HEK293 (cell line): Measurements from ENCODE around the gene SEMA7A.

Experiments used
- CTCF ChIA-PET: fragments of 350-600 bp; formaldehyde crosslinking; extraction: SDS; loops from one replicate; lab custom pipeline; 2021; ENCODE audit warnings: antibody characterized with exemption; lab: Yijun Ruan, JAX
- POLR2A ChIA-PET: fragments of 300-600 bp; formaldehyde crosslinking; extraction: SDS; loops from one replicate; lab custom pipeline; 2020; ENCODE audit warnings: antibody characterized with exemption, inconsistent platforms; lab: Yijun Ruan, JAX
- H3K27ac ChIP-seq: fragments of 200-500 bp; sonication (Bioruptor generic); 2 replicates; pipeline ENCODE4 v1.5.1; 2014; ENCODE audit warnings: low read depth, low read length, control low read depth, inconsistent platforms; ENCODE audit errors: extremely low read depth
- H3K36me3 ChIP-seq, 2 experiments: fragments of 200-500 bp in 1 of 2; sonication (Bioruptor generic) in 1 of 2; 1 replicate in 1 of 2; 2 replicates in 1 of 2; pipeline ENCODE4 v1.5.1; 2014 to 2017; ENCODE audit warnings: inconsistent platforms in 2 of 2, low read length in 2 of 2; ENCODE audit not compliant: control insufficient read depth in 2 of 2, insufficient read depth in 1 of 2
- H3K4me1 ChIP-seq: fragments of 200-500 bp; sonication (Bioruptor generic); 2 replicates; pipeline ENCODE4 v1.5.1; 2014; ENCODE audit warnings: mild to moderate bottlenecking, low read length, inconsistent platforms; ENCODE audit not compliant: control insufficient read depth, insufficient read depth
- H3K4me3 ChIP-seq: 2 replicates; pipeline ENCODE4 v1.5.1; 2011; ENCODE audit warnings: low read depth, mild to moderate bottlenecking, control low read depth, low read length, moderate library complexity
- H3K9me3 ChIP-seq: fragments of 200-500 bp; sonication (Bioruptor generic); 2 replicates; pipeline ENCODE4 v1.5.1; 2014; ENCODE audit warnings: low read depth, low read length, inconsistent platforms; ENCODE audit not compliant: control insufficient read depth, insufficient read depth
- EGR2 ChIP-seq: fragments of 450-650 bp; formaldehyde crosslinking; IDR thresholded peaks from 2 replicates; pipeline ENCODE4 v1.5.1; 2016; ENCODE audit warnings: low read depth, missing biosample characterization, missing genetic modification characterization
- GLI4 ChIP-seq: fragments of 450-650 bp; formaldehyde crosslinking; IDR thresholded peaks from 2 replicates; pipeline ENCODE4 v1.5.1; 2016; ENCODE audit warnings: missing biosample characterization, missing genetic modification characterization
- HOXC10 ChIP-seq: sonication (generic); formaldehyde crosslinking; IDR thresholded peaks from 2 replicates; pipeline ENCODE4 v1.8.1; 2023; ENCODE audit warnings: mild to moderate bottlenecking, missing genetic modification reagents
- INSM2 ChIP-seq: fragments of 450-650 bp; formaldehyde crosslinking; IDR thresholded peaks from 2 replicates; pipeline ENCODE4 v1.5.1; 2016; ENCODE audit warnings: missing biosample characterization, missing genetic modification characterization
- KLF17 ChIP-seq: fragments of 450-650 bp; formaldehyde crosslinking; IDR thresholded peaks from 2 replicates; pipeline ENCODE4 v1.5.1; 2016; ENCODE audit warnings: missing biosample characterization, missing genetic modification characterization
- PRDM1 ChIP-seq: fragments of 450-650 bp; formaldehyde crosslinking; IDR thresholded peaks from 2 replicates; pipeline ENCODE4; 2016; ENCODE audit warnings: missing biosample characterization, missing genetic modification characterization
- REST ChIP-seq: fragments of 450-650 bp; formaldehyde crosslinking; IDR thresholded peaks from 2 replicates; pipeline ENCODE4 v1.5.1; 2016; ENCODE audit warnings: missing biosample characterization, missing genetic modification characterization
- ZBTB1 ChIP-seq: fragments of 450-650 bp; formaldehyde crosslinking; IDR thresholded peaks from 2 replicates; pipeline ENCODE4 v1.5.1; 2016; ENCODE audit warnings: missing biosample characterization, missing genetic modification characterization
- ZBTB10 ChIP-seq: fragments of 450-650 bp; formaldehyde crosslinking; IDR thresholded peaks from 2 replicates; pipeline ENCODE4 v1.5.1; 2016; ENCODE audit warnings: missing biosample characterization, missing genetic modification characterization
- ZEB2 ChIP-seq: fragments of 450-650 bp; formaldehyde crosslinking; IDR thresholded peaks from 2 replicates; pipeline ENCODE4 v1.5.1; 2016; ENCODE audit warnings: missing biosample characterization, missing genetic modification characterization
- ZNF184 ChIP-seq: fragments of 450-650 bp; IDR thresholded peaks from 2 replicates; pipeline ENCODE4 v1.5.1; 2018; ENCODE audit warnings: missing biosample characterization, mild to moderate bottlenecking, missing genetic modification characterization
- ZNF2 ChIP-seq: fragments of 450-650 bp; formaldehyde crosslinking; IDR thresholded peaks from 2 replicates; pipeline ENCODE4 v1.5.1; 2016; ENCODE audit warnings: missing biosample characterization, missing genetic modification characterization
- ZNF221 ChIP-seq: fragments of 450-650 bp; formaldehyde crosslinking; IDR thresholded peaks from 2 replicates; pipeline ENCODE4 v1.5.1; 2017; ENCODE audit warnings: missing biosample characterization, missing genetic modification characterization, borderline replicate concordance
- ZNF350 ChIP-seq: fragments of 450-650 bp; formaldehyde crosslinking; IDR thresholded peaks from 2 replicates; pipeline ENCODE4 v1.5.0; 2017; ENCODE audit warnings: missing biosample characterization, mild to moderate bottlenecking, missing genetic modification characterization
- ZNF521 ChIP-seq: fragments of 450-650 bp; formaldehyde crosslinking; IDR thresholded peaks from 2 replicates; pipeline ENCODE4 v1.5.1; 2017; ENCODE audit warnings: missing biosample characterization, mild to moderate bottlenecking, missing genetic modification characterization
- ZNF529 ChIP-seq: fragments of 450-650 bp; formaldehyde crosslinking; IDR thresholded peaks from 2 replicates; pipeline ENCODE4 v1.5.1; 2017; ENCODE audit warnings: missing genetic modification characterization, missing biosample characterization; ENCODE audit not compliant: insufficient replicate concordance
- ZNF558 ChIP-seq: fragments of 450-650 bp; formaldehyde crosslinking; IDR thresholded peaks from 2 replicates; pipeline ENCODE4 v1.5.1; 2016; ENCODE audit warnings: missing biosample characterization, missing genetic modification characterization
- ZNF677 ChIP-seq: fragments of 450-650 bp; IDR thresholded peaks from 2 replicates; pipeline ENCODE4 v1.5.0; 2018; ENCODE audit warnings: missing biosample characterization, mild to moderate bottlenecking, missing genetic modification characterization, moderate library complexity
- ZNF704 ChIP-seq: fragments of 450-650 bp; formaldehyde crosslinking; IDR thresholded peaks from 2 replicates; pipeline ENCODE4 v1.5.1; 2016; ENCODE audit warnings: missing biosample characterization, missing genetic modification characterization
- ZNF768 ChIP-seq: fragments of 450-650 bp; formaldehyde crosslinking; IDR thresholded peaks from 2 replicates; pipeline ENCODE4 v1.5.1; 2018; ENCODE audit warnings: missing biosample characterization, mild to moderate bottlenecking, missing genetic modification characterization
- ZNF791 ChIP-seq: fragments of 450-650 bp; formaldehyde crosslinking; IDR thresholded peaks from 2 replicates; pipeline ENCODE4 v1.5.1; 2016; ENCODE audit warnings: missing biosample characterization, missing genetic modification characterization
- ZNF843 ChIP-seq: fragments of 450-650 bp; formaldehyde crosslinking; IDR thresholded peaks from 2 replicates; pipeline ENCODE4 v1.5.1; 2016; ENCODE audit warnings: missing biosample characterization, missing genetic modification characterization

The SEMA7A gene

GRCh38 chr15:74374648-74375302 is 59.0 kb downstream of the SEMA7A start:
- CTCF ChIA-PET, result interaction anchor here (0.5 to 25.1 kb wide), 41 partner anchors 10 to 598 kb away, joined by 3 to 768 read pairs (median 4); partner anchors contain the start of genes SEMA7A and UBL7
- TF ChIP-seq REST (tag by site-specific recombination), result peak; percentile 42; the same call in 1 of the 2 replicates
- peak; percentile 99 for TF ChIP-seq ZEB2
- TF ChIP-seq PRDM1, result peak; percentile 95
- TF ChIP-seq INSM2 (tag by site-specific recombination), result no peak
- no peak for TF ChIP-seq ZNF184 (tag by site-specific recombination)
- TF ChIP-seq ZNF350, result no peak
- TF ChIP-seq ZBTB1, result 0 out of 2 replicates have a peak, but pooled peaks have one; percentile 9
- TF ChIP-seq ZNF768 (tag by site-specific recombination), result no peak
- 0 out of 2 replicates have a peak, but pooled peaks have one; percentile 1 for TF ChIP-seq EGR2
- TF ChIP-seq ZNF558 (tag by site-specific recombination), result no peak
- TF ChIP-seq ZNF677 (tag by site-specific recombination), result 0 out of 2 replicates have a peak, but pooled peaks have one; percentile 8
- TF ChIP-seq KLF17 (tag by site-specific recombination), result peak; percentile 5; the same call in 1 of the 2 replicates
- TF ChIP-seq, all 188 proteins: peak for 7
- H3K4me3 ChIP-seq, result peak overlapping the region; percentile 13; the same call in 1 of the 2 replicates
- no peak overlapping the region for H3K27ac ChIP-seq
- H3K36me3 ChIP-seq, result no peaks in the 10 kb centered on the region
- peaks cover 9% of the 10 kb centered on the region for H3K4me1 ChIP-seq
- no peaks in the 10 kb centered on the region for H3K9me3 ChIP-seq
- POLR2A ChIA-PET, result interaction anchor here (0.9 to 1.3 kb wide), 3 partner anchors 87 to 241 kb away, joined by 3 to 6 read pairs (median 4); partner anchors contain the start of gene UBL7

- CTCF ChIA-PET, result interaction anchor here (0.5 to 25.1 kb wide), 52 partner anchors 8 to 599 kb away, joined by 3 to 768 read pairs (median 4); partner anchors contain the start of genes SEMA7A and UBL7
- Histone ChIP-seq H3K4me3 (peak overlapping the region; percentile 45), H3K27ac (peak overlapping the region; percentile 54; the same call in 1 of the 2 replicates), H3K4me1 (peaks cover 9% of the 10 kb centered on the region), H3K36me3 (no peaks in the 10 kb centered on the region), H3K9me3 (no peaks in the 10 kb centered on the region)
- POLR2A ChIA-PET, result interaction anchor here (0.6 to 1.3 kb wide), 4 partner anchors 64 to 242 kb away, joined by 3 to 6 read pairs (median 4); partner anchors contain the start of gene UBL7
- TF ChIP-seq GLI4 (tag by site-specific recombination) (no peak), ZNF843 (tag by site-specific recombination) (peak; percentile 62), ZNF2 (tag by site-specific recombination) (0 out of 2 replicates have a peak, but pooled peaks have one; percentile 85), ZNF221 (no peak), ZNF521 (tag by site-specific recombination) (no peak), ZNF704 (no peak), ZNF350 (no peak), ZNF529 (no peak), ZNF791 (tag by site-specific recombination) (no peak), HOXC10 (CRISPR knock-in tag) (no peak), ZBTB10 (tag by site-specific recombination) (peak; percentile 84)
Measured at GRCh38 chr15:74373731-74374647, 59.8 kb downstream of the SEMA7A start.
